H9 (cell line): ENCODE results near the gene SIX3. TPM values are rescaled to one million over a fixed set of nuclear protein-coding genes. Genes with fewer than 3 reads are reported as not detected.

ENCODE experiments used
- DNase-seq: peaks from one replicate; pipeline ENCODE4 v3.0.0-alpha.2; 2017
- H2AFZ ChIP-seq: one replicate; pipeline ENCODE4 v1.6.1; 2013; ENCODE audit warnings: mild to moderate bottlenecking, low read length, control low read depth, moderate library complexity
- H2AK5ac ChIP-seq: 2 replicates; pipeline ENCODE4 v1.6.1; 2013; ENCODE audit warnings: low read length, control low read depth, mixed read lengths; ENCODE audit not compliant: insufficient read length
- H2BK120ac ChIP-seq: one replicate; pipeline ENCODE4 v1.6.1; 2013; ENCODE audit warnings: low read depth, mild to moderate bottlenecking, low read length, control low read depth, inconsistent platforms; ENCODE audit not compliant: poor library complexity, severe bottlenecking
- H2BK12ac ChIP-seq: 2 replicates; pipeline ENCODE4 v1.6.1; 2013; ENCODE audit warnings: low read length, control low read depth, mixed read lengths, low read depth; ENCODE audit not compliant: insufficient read length
- H2BK15ac ChIP-seq: 2 replicates; pipeline ENCODE4 v1.6.1; 2013; ENCODE audit warnings: low read depth, low read length, control low read depth
- H2BK20ac ChIP-seq: one replicate; pipeline ENCODE4 v1.6.1; 2013; ENCODE audit warnings: low read depth, mild to moderate bottlenecking, low read length, control low read depth, inconsistent platforms; ENCODE audit not compliant: poor library complexity, severe bottlenecking
- H2BK5ac ChIP-seq: 2 replicates; pipeline ENCODE4 v1.6.1; 2013; ENCODE audit warnings: low read length, control low read depth, mixed read lengths; ENCODE audit not compliant: insufficient read length
- H3K14ac ChIP-seq: 2 replicates; pipeline ENCODE4 v1.6.1; 2013; ENCODE audit warnings: low read length, control low read depth; ENCODE audit not compliant: insufficient read depth
- H3K18ac ChIP-seq: 2 replicates; pipeline ENCODE4 v1.6.1; 2013; ENCODE audit warnings: low read depth, mild to moderate bottlenecking, mixed read lengths, low read length, control low read depth; ENCODE audit not compliant: insufficient read length
- H3K23ac ChIP-seq: 2 replicates; pipeline ENCODE4 v1.6.1; 2013; ENCODE audit warnings: low read length, control low read depth, mixed read lengths, low read depth; ENCODE audit not compliant: insufficient read length
- H3K23me2 ChIP-seq: 2 replicates; pipeline ENCODE4 v1.6.1; 2013; ENCODE audit warnings: low read depth, mild to moderate bottlenecking, mixed read lengths, low read length, control low read depth; ENCODE audit not compliant: insufficient read length, poor library complexity, severe bottlenecking
- H3K27ac ChIP-seq: 2 replicates; pipeline ENCODE4 v1.5.1; 2013; ENCODE audit warnings: low read length, control low read depth, mixed read lengths, low read depth; ENCODE audit not compliant: insufficient read length
- H3K27me3 ChIP-seq: 2 replicates; pipeline ENCODE4 v1.6.1; 2013; ENCODE audit warnings: low read length, control low read depth, inconsistent platforms; ENCODE audit not compliant: insufficient read depth
- H3K4ac ChIP-seq: 2 replicates; pipeline ENCODE4 v1.6.1; 2013; ENCODE audit warnings: low read depth, mild to moderate bottlenecking, control low read depth, inconsistent platforms, low read length, moderate library complexity
- H3K4me1 ChIP-seq: 2 replicates; pipeline ENCODE4 v1.6.1; 2013; ENCODE audit warnings: low read length, control low read depth, inconsistent platforms; ENCODE audit not compliant: insufficient read depth
- H3K4me2 ChIP-seq: 2 replicates; pipeline ENCODE4 v1.6.1; 2013; ENCODE audit warnings: low read length, control low read depth, mixed read lengths; ENCODE audit not compliant: insufficient read length, insufficient read depth
- H3K56ac ChIP-seq: 2 replicates; pipeline ENCODE4 v1.6.1; 2013; ENCODE audit warnings: low read depth, mild to moderate bottlenecking, mixed read lengths, low read length, control low read depth; ENCODE audit not compliant: insufficient read length
- H3K79me1 ChIP-seq: 2 replicates; pipeline ENCODE4 v1.6.1; 2013; ENCODE audit warnings: low read depth, mild to moderate bottlenecking, moderate library complexity, low read length, control low read depth, inconsistent platforms; ENCODE audit not compliant: insufficient read depth, poor library complexity, severe bottlenecking
- H3K79me2 ChIP-seq: 2 replicates; pipeline ENCODE4 v1.6.1; 2013; ENCODE audit warnings: low read length, control low read depth, inconsistent platforms; ENCODE audit not compliant: insufficient read depth
- H3K9ac ChIP-seq: 2 replicates; pipeline ENCODE4 v1.6.1; 2013; ENCODE audit warnings: low read length, control low read depth, mixed read lengths; ENCODE audit not compliant: insufficient read length; ENCODE audit errors: extremely low read depth
- H3K9me3 ChIP-seq: one replicate; pipeline ENCODE4 v1.6.1; 2013; ENCODE audit warnings: low read depth, low read length, inconsistent platforms; ENCODE audit not compliant: control insufficient read depth
- H3T11ph ChIP-seq: one replicate; pipeline ENCODE4 v1.6.1; 2013; ENCODE audit warnings: mild to moderate bottlenecking, low read length, control low read depth, inconsistent platforms
- H4K20me1 ChIP-seq: one replicate; pipeline ENCODE4 v1.6.1; 2013; ENCODE audit not compliant: control insufficient read depth, insufficient read length, insufficient read depth
- H4K5ac ChIP-seq: 2 replicates; pipeline ENCODE4 v1.6.1; 2013; ENCODE audit warnings: low read depth, mild to moderate bottlenecking, mixed read lengths, low read length, control low read depth; ENCODE audit not compliant: insufficient read length
- H4K8ac ChIP-seq: replicated peaks from 2 replicates; pipeline ENCODE4 v1.6.1; 2013; ENCODE audit warnings: low read length, control low read depth, mixed read lengths, low read depth; ENCODE audit not compliant: insufficient read length
- H4K91ac ChIP-seq: 2 replicates; pipeline ENCODE4 v1.6.1; 2013; ENCODE audit warnings: low read depth, mild to moderate bottlenecking, moderate library complexity, mixed read lengths, low read length, control low read depth; ENCODE audit not compliant: insufficient read length
- H3K27ac Mint-ChIP-seq, 3 experiments: 2 replicates in 2 of 3; 3 replicates in 1 of 3; pipeline ENCODE4 v1.8.0; 2020 to 2021; ENCODE audit warnings: mixed read lengths in 3 of 3, mild to moderate bottlenecking in 1 of 3, moderate library complexity in 1 of 3
- H3K27me3 Mint-ChIP-seq: 2 replicates; pipeline ENCODE4 v1.8.0; 2021; ENCODE audit warnings: low read depth, mild to moderate bottlenecking, moderate library complexity, mixed read lengths
- H3K36me3 Mint-ChIP-seq, 3 experiments: 2 replicates in 2 of 3; 3 replicates in 1 of 3; pipeline ENCODE4 v1.8.0; 2020 to 2021; ENCODE audit warnings: low read depth in 3 of 3, mixed read lengths in 3 of 3; ENCODE audit not compliant: insufficient read depth in 1 of 3
- H3K4me1 Mint-ChIP-seq, 2 experiments: 2 replicates each; pipeline ENCODE4 v1.8.0; 2020; ENCODE audit warnings: mixed read lengths in 2 of 2
- H3K4me3 Mint-ChIP-seq, 2 experiments: 2 replicates in 1 of 2; 3 replicates in 1 of 2; pipeline ENCODE4 v1.8.0; 2020 to 2021; ENCODE audit warnings: mild to moderate bottlenecking in 2 of 2, mixed read lengths in 2 of 2, moderate library complexity in 1 of 2
- H3K9me3 Mint-ChIP-seq, 2 experiments: 2 replicates in 1 of 2; 3 replicates in 1 of 2; pipeline ENCODE4 v1.8.0; 2020; ENCODE audit warnings: mild to moderate bottlenecking in 2 of 2, mixed read lengths in 2 of 2, moderate library complexity in 1 of 2
- WGBS: extraction: QIAGEN DNeasy Blood & Tissue Kit; methylation state at CpG from one replicate; pipeline ENCODE4 v1.1.7; 2013; ENCODE audit warnings: missing lambda C conversion rate, low lambda C conversion rate, mixed read lengths; ENCODE audit not compliant: insufficient read length; ENCODE audit errors: extremely low coverage; 5-methylcytosine and 5-hydroxymethylcytosine counted together
- total RNA-seq: library from RNA; stranded (reverse); gene quantifications from 2 replicates; pipeline ENCODE4 v1.2.1, GENCODE V29; 2021
- TF ChIP-seq, protein P1 (sequence below): fragments of 200-600 bp; sonication (generic); conservative IDR thresholded peaks from 3 replicates; pipeline ENCODE4 v1.8.0; 2021; ENCODE audit warnings: antibody characterized with exemption, mild to moderate bottlenecking

Gene SIX3
- total RNA-seq, 1 experiment from 2014 or later = 0.55 TPM

DNA sequence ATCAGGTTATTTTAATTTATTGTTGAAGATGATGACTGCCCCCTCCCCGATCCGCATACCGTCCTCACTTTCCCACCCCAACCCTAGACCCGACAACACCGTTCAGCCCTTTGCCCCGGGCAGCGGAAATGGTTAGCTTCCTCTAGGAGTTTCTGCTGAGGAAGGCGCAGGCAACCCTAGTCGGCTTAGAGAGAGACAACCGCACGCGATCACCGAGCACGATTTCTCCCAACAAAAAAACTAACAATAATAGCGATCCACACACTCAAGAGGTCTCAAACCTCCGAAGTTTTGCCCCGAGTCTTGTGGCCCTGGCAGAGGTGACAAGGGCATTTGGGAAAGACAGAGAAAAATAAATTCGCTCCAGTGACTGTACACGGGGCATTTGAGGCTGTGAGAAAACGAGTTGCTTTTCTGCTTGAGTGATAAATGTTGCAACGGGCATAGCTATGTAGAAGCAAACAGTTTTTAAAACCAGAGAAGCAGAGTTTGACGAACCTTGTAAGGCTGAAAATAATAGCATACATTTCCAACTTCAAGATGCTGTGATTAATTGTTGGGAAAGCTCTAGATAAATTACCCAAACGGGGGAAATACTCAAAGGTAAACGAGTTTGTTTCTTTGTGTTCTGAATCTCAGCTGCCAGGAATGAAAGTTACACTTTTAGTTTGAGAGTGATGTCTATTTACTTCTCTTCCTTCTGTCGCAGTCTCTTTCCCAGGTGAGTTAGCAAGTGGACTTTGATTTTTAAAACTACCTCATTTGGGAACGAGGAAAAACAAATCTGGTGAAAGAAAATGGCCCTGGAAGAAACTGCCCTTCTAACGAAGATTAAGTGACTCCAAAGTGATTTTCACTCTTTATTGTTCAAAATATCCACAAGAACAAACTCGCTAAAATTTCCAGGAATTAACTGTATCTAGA, 11.0 kb upstream of the SIX3 start:
- no peak overlapping the region for H4K91ac ChIP-seq
- no peak overlapping the region for H3K14ac ChIP-seq
- no peak overlapping the region for H4K8ac ChIP-seq
- H3K36me3 Mint-ChIP-seq = no peaks in the 10 kb centered on the region; a peak in 1 of 7 replicates
- peak overlapping the region; percentile 10 for H3K4me2 ChIP-seq
- H2BK20ac ChIP-seq = no peak overlapping the region
- peaks cover 81% of the 10 kb centered on the region for H3K27me3 ChIP-seq
- H2AFZ ChIP-seq = no peak overlapping the region
- H3K79me2 ChIP-seq = no peaks in the 10 kb centered on the region
- H3K9ac ChIP-seq = no peak overlapping the region
- no peak overlapping the region for H3K18ac ChIP-seq
- H3T11ph ChIP-seq = no peak overlapping the region
- no peak overlapping the region for H3K23ac ChIP-seq
- H2BK12ac ChIP-seq = no peak overlapping the region
- H2BK120ac ChIP-seq = no peak overlapping the region
- H3K4me1 Mint-ChIP-seq = peaks cover 54 to 71% of the 10 kb centered on the region in 2 experiments
- H2BK15ac ChIP-seq = no peak overlapping the region
- peaks cover 97% of the 10 kb centered on the region for H3K27me3 Mint-ChIP-seq
- peaks cover 36% of the 10 kb centered on the region for H3K23me2 ChIP-seq
- no peaks in the 10 kb centered on the region for H3K9me3 ChIP-seq
- DNase-seq = peak; percentile 77
- no peak overlapping the region for H2AK5ac ChIP-seq
- no peak overlapping the region for H4K5ac ChIP-seq
- H3K9me3 Mint-ChIP-seq = peaks cover 0 to 3% of the 10 kb centered on the region in 2 experiments; a peak in 2 of 5 replicates
- no peak overlapping the region for H3K27ac ChIP-seq
- H3K27ac Mint-ChIP-seq = 0 out of 7 replicates have a peak overlapping the region, but pooled peaks of 1 of the 3 experiments have one; percentile 36
- H3K79me1 ChIP-seq = no peaks in the 10 kb centered on the region
- H3K4ac ChIP-seq = no peak overlapping the region
- H3K56ac ChIP-seq = no peak overlapping the region
- peaks cover 7% of the 10 kb centered on the region for H3K4me1 ChIP-seq
- H2BK5ac ChIP-seq = no peak overlapping the region
- TF ChIP-seq, protein P1, sequence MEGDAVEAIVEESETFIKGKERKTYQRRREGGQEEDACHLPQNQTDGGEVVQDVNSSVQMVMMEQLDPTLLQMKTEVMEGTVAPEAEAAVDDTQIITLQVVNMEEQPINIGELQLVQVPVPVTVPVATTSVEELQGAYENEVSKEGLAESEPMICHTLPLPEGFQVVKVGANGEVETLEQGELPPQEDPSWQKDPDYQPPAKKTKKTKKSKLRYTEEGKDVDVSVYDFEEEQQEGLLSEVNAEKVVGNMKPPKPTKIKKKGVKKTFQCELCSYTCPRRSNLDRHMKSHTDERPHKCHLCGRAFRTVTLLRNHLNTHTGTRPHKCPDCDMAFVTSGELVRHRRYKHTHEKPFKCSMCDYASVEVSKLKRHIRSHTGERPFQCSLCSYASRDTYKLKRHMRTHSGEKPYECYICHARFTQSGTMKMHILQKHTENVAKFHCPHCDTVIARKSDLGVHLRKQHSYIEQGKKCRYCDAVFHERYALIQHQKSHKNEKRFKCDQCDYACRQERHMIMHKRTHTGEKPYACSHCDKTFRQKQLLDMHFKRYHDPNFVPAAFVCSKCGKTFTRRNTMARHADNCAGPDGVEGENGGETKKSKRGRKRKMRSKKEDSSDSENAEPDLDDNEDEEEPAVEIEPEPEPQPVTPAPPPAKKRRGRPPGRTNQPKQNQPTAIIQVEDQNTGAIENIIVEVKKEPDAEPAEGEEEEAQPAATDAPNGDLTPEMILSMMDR = no peak
- WGBS = no CpG with 5 or more reads among the region's 28 CpGs
- H4K20me1 ChIP-seq = no peaks in the 10 kb centered on the region
- H3K4me3 Mint-ChIP-seq = peak overlapping the region; percentile 48 to 73
